Measurements from ENCODE around the gene PDXP. TPM values are rescaled to one million over a fixed set of nuclear protein-coding genes. Genes with fewer than 3 reads are reported as not detected.

Gene PDXP
- total RNA-seq, 1 experiment from 2014 or later: 42.7 TPM

DNA sequence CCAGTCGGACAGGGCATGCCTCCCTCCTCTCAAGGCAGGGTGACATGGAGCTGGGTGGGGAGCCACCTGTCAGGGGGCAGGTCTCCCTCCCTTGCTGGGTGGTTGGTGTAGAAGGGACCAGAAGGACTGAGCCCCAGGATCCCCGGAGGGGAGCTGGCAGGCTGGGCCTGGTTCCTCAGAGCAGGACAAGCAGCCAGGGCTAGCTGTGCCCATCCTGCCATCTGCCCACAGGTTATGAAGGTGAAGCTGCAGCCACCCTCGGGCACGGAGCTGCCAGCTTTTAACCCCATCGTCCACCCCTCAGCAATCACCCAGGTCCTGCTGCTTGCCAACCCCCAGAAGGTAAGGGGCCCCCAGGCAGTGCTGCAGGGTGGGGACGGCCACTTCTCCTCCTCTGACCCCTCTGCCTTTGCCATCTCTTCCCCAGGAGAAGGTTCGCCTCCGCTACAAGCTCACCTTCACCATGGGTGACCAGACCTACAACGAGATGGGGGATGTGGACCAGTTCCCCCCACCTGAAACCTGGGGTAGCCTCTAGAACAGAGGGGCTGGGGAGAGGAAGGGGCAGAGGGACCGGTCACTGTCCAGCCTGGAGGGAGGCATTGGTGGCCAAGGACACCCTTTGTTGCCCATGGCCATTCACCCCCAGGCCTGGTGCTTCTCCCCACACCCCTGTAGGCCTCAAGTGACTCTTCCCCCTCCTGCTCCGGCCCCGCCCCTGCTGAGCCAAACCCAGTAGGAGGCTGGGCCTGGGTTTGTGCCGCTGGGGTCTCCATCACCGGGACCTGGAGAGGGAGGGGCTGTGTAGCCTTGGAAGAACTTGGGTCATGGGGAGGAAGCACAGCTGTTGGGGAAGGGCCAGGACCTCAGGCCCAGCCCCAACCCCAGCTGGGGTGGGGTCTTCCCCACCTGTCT lies 26.1 kb upstream of the PDXP start:
- Histone ChIP-seq H3K27ac (ENCODE audit: low read depth, low read length) (no peak overlapping the region), H3K36me3 (ENCODE audit: control insufficient read depth in 1 of 2, insufficient read depth in 2 of 2, low read length in 2 of 2) (no peaks in the 10 kb centered on the region; a peak in 1 of 4 replicates), H4K20me1 (ENCODE audit: insufficient read depth) (no peaks in the 10 kb centered on the region), H3K9me3 (ENCODE audit: control insufficient read depth in 1 of 2, insufficient read depth in 1 of 2, low read depth in 1 of 2, low read length in 2 of 2) (no peaks in the 10 kb centered on the region), H3K4me3 (replicated peaks in 1 of 2; ENCODE audit: low read depth in 1 of 2, low read length in 2 of 2) (no peak overlapping the region), H2AFZ (ENCODE audit: low read depth, low read length, poor library complexity, severe bottlenecking) (no peak overlapping the region), H3K4me1 (ENCODE audit: control insufficient read depth in 1 of 2, insufficient read depth in 2 of 2, low read length in 2 of 2) (peaks cover 8 to 24% of the 10 kb centered on the region in 2 experiments; a peak in 3 of 4 replicates), H3K9me2 (ENCODE audit: insufficient read depth) (no peaks in the 10 kb centered on the region), H3K79me2 (ENCODE audit: insufficient read depth, low read length) (no peaks in the 10 kb centered on the region), H3K9ac (ENCODE audit: low read length) (no peak overlapping the region), H3K27me3 (ENCODE audit: insufficient read depth, low read length) (no peaks in the 10 kb centered on the region), H3K4me2 (ENCODE audit: low read length) (no peak overlapping the region)
- intact Hi-C loops (cut with micrococcal nuclease): no loop called here
- TF ChIP-seq ZNF274 (IDR thresholded peaks at IDR 0.05; ENCODE audit: low read depth, low read length) (no peak), SRF (IDR thresholded peaks at IDR 0.05; ENCODE audit: low read depth) (no peak), JUND (IDR thresholded peaks at IDR 0.05) (no peak), CEBPB (IDR thresholded peaks at IDR 0.05; ENCODE audit: low read depth) (no peak), FOSL1 (IDR thresholded peaks at IDR 0.05; ENCODE audit: low read depth) (no peak), EZH2 (IDR thresholded peaks at IDR 0.05) (no peak), POLR2A (IDR thresholded peaks at IDR 0.05; ENCODE audit: borderline replicate concordance, extremely low read depth, insufficient read depth, insufficient read length) (no peak)
- TF ChIP-seq, protein P1, sequence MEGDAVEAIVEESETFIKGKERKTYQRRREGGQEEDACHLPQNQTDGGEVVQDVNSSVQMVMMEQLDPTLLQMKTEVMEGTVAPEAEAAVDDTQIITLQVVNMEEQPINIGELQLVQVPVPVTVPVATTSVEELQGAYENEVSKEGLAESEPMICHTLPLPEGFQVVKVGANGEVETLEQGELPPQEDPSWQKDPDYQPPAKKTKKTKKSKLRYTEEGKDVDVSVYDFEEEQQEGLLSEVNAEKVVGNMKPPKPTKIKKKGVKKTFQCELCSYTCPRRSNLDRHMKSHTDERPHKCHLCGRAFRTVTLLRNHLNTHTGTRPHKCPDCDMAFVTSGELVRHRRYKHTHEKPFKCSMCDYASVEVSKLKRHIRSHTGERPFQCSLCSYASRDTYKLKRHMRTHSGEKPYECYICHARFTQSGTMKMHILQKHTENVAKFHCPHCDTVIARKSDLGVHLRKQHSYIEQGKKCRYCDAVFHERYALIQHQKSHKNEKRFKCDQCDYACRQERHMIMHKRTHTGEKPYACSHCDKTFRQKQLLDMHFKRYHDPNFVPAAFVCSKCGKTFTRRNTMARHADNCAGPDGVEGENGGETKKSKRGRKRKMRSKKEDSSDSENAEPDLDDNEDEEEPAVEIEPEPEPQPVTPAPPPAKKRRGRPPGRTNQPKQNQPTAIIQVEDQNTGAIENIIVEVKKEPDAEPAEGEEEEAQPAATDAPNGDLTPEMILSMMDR (IDR thresholded peaks at IDR 0.05 in 2 of 3, conservative IDR thresholded peaks at IDR 0.05 in 1 of 3; ENCODE audit: borderline replicate concordance in 1 of 3, insufficient read depth in 1 of 3, low read depth in 2 of 3, low read length in 2 of 3): no peak
- TF ChIP-seq, protein P2, sequence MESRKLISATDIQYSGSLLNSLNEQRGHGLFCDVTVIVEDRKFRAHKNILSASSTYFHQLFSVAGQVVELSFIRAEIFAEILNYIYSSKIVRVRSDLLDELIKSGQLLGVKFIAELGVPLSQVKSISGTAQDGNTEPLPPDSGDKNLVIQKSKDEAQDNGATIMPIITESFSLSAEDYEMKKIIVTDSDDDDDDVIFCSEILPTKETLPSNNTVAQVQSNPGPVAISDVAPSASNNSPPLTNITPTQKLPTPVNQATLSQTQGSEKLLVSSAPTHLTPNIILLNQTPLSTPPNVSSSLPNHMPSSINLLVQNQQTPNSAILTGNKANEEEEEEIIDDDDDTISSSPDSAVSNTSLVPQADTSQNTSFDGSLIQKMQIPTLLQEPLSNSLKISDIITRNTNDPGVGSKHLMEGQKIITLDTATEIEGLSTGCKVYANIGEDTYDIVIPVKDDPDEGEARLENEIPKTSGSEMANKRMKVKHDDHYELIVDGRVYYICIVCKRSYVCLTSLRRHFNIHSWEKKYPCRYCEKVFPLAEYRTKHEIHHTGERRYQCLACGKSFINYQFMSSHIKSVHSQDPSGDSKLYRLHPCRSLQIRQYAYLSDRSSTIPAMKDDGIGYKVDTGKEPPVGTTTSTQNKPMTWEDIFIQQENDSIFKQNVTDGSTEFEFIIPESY (IDR thresholded peaks at IDR 0.05; ENCODE audit: extremely low read depth, insufficient replicate concordance, low read length): no peak
- ChIA-PET RAD21 (ENCODE audit: low non-redundant PET in 1 of 2, low total read pairs in 2 of 2, uncharacterized antibody in 2 of 2, unreplicated experiment in 2 of 2) (no interaction called here), CTCF (interaction anchor here (5.6 kb wide), 1 partner anchor 11 kb away, joined by 30 read pairs; no protein-coding TSS in a partner anchor), POLR2A (interaction anchor here (0.8 to 1.7 kb wide), 4 partner anchors 11 to 175 kb away, joined by 3 to 5 read pairs (median 4); partner anchors contain the start of genes GCAT, LGALS1 and PDXP)
- ATAC-seq (no peak), DNase-seq (ENCODE audit: low read depth, low spot score) (no peak)
- BruUV-seq (replicated peaks): TSS peak; percentile 26

All from HCT116 (cell line).